IMR-90 (cell line): ENCODE data around the gene ZRANB3.

Experiments
- BHLHE40 ChIP-seq: fragments of 150-350 bp; IDR thresholded peaks from 2 replicates; pipeline ENCODE4 v1.6.1; 2016; ENCODE audit warnings: mild to moderate bottlenecking, low read depth, low read length
- CTCF ChIP-seq: conservative IDR thresholded peaks from 2 replicates; pipeline ENCODE4 v1.5.1; 2012; ENCODE audit warnings: mild to moderate bottlenecking, low read depth, low read length, improper control_type of control experiment
- POLR2A ChIP-seq: IDR thresholded peaks from 2 replicates; pipeline ENCODE4 v1.6.1; 2012; ENCODE audit warnings: mild to moderate bottlenecking, low read depth, low read length
- RAD21 ChIP-seq: IDR thresholded peaks from 2 replicates; pipeline ENCODE4 v1.6.1; 2012; ENCODE audit warnings: low read length, improper control_type of control experiment
- TF ChIP-seq, protein P1 (sequence below): fragments of 150-350 bp; IDR thresholded peaks from 2 replicates; pipeline ENCODE4 v1.6.1; 2016; ENCODE audit warnings: low read depth, mild to moderate bottlenecking, low read length, moderate library complexity, borderline replicate concordance

DNA sequence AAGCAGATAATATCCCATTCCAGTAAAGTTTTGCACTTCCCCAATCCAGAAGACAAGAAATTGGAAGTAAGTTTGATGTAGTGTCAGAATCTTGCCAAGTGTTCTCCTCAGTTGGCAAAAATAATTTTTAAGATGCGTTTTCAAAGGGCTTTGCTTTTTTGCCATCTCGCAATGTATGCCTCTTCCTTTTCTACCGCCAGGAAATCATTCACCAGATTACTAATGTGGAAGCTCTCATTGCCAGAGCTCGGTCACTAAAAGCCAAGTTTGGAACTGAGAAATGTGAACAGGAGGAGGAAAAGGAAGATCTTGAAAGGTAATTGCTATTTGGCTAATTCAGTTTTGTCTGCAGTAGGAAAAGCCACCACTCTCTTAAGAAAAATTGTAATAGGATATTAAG lies 368.2 kb downstream of the ZRANB3 start:
- TF ChIP-seq RAD21 = no peak
- no peak for TF ChIP-seq CTCF
- TF ChIP-seq POLR2A = no peak
- TF ChIP-seq, protein P1, sequence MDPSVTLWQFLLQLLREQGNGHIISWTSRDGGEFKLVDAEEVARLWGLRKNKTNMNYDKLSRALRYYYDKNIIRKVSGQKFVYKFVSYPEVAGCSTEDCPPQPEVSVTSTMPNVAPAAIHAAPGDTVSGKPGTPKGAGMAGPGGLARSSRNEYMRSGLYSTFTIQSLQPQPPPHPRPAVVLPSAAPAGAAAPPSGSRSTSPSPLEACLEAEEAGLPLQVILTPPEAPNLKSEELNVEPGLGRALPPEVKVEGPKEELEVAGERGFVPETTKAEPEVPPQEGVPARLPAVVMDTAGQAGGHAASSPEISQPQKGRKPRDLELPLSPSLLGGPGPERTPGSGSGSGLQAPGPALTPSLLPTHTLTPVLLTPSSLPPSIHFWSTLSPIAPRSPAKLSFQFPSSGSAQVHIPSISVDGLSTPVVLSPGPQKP = no peak
- TF ChIP-seq BHLHE40 = no peak
